ENCODE results near the gene SPC24. TPM values are rescaled to one million over a fixed set of nuclear protein-coding genes. Genes with fewer than 3 reads are reported as not detected.

Gene SPC24
- total and polyA plus RNA-seq, 2 of the 4 experiments (the other 2 are of a cell fraction): 12.2 to 97.5 TPM

DNA sequence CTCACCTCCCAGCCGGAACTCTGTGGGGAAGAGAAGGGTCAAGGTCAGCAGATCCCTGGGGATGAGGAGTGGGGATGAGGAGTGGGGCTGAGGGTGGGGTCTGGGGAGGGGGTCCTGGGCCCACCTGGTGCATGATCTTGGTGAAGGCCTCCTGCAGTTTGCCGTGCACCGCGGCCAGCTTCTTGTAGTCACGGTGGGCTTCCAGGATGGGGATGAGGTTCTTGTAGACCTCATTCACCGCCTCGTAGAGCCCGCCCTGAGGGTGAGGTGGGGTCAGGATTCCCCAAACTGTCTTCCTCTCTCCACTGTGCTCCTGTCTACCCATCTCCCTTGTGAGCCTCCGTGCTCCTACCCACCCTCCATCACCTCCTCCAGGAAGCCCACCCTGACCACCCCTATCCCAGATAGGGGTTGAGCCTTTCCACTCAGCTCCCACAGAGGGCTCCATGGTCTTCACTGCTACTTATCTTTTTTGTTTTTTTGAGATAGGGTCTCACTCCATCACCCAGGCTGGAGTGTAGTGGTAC is 48.6 kb upstream of the SPC24 start:
- H3K4me2 ChIP-seq (ENCODE audit: low read depth, low read length): no peak overlapping the region
- no peak overlapping the region for H4K5ac ChIP-seq (ENCODE audit: low read depth, low read length)
- intact Hi-C loops (cut with micrococcal nuclease): no loop called here
- H3K23ac ChIP-seq (ENCODE audit: low read depth, low read length): no peak overlapping the region
- CTCF ChIA-PET: interaction anchor here (0.6 to 1.2 kb wide), 4 partner anchors 40 to 589 kb away, joined by 4 to 6 read pairs (median 5); no protein-coding TSS in a partner anchor
- peaks cover 8 to 17% of the 10 kb centered on the region in 2 experiments; a peak in 3 of 4 replicates for H3K79me1 ChIP-seq (ENCODE audit: low read depth in 1 of 2, low read length in 2 of 2)
- H3K9ac ChIP-seq (ENCODE audit: low read depth, low read length): no peak overlapping the region
- 0% methylated on average over 1 of the region's 9 CpGs; no CpG with 5 or more reads in 1 of the 2 experiments for WGBS, 2 experiments (ENCODE audit: extremely low coverage in 2 of 2, insufficient read length in 1 of 2)
- no peak overlapping the region for H2BK120ac ChIP-seq (ENCODE audit: low read depth, low read length)
- no peak overlapping the region for H3K27ac ChIP-seq (ENCODE audit: insufficient read depth, low read length)
- peaks cover 10% of the 10 kb centered on the region; the same call in 1 of the 2 replicates for H3K36me3 ChIP-seq (ENCODE audit: control insufficient read depth, insufficient read depth, low read length)
- no peaks in the 10 kb centered on the region for H3K9me3 ChIP-seq (ENCODE audit: control insufficient read depth, insufficient read depth, low read length)
- peak overlapping the region; percentile 9; the same call in 1 of the 2 replicates for H3K4ac ChIP-seq (ENCODE audit: low read depth, low read length)
- H3K9me1 ChIP-seq (ENCODE audit: insufficient read depth, low read length): peaks cover 11% of the 10 kb centered on the region
- H2BK5ac ChIP-seq (ENCODE audit: low read depth, low read length, poor library complexity, severe bottlenecking): peak overlapping the region; percentile 7
- TF ChIP-seq CHD1 (IDR thresholded peaks at IDR 0.05; ENCODE audit: low read depth, low read length) (no peak), POLR2A (IDR thresholded peaks at IDR 0.05; ENCODE audit: low read depth, low read length) (no peak), CEBPB (IDR thresholded peaks at IDR 0.05; ENCODE audit: low read depth, low read length) (no peak), RCOR1 (IDR thresholded peaks at IDR 0.05; ENCODE audit: insufficient replicate concordance, low read length) (no peak), MAFK (IDR thresholded peaks at IDR 0.05; ENCODE audit: low read depth, low read length) (no peak), BHLHE40 (IDR thresholded peaks at IDR 0.05; ENCODE audit: low read depth, low read length) (no peak), RFX5 (IDR thresholded peaks at IDR 0.05; ENCODE audit: low read depth, low read length) (no peak), NFE2L2 (IDR thresholded peaks at IDR 0.05; ENCODE audit: low read depth, low read length) (no peak), RAD21 (IDR thresholded peaks at IDR 0.05; ENCODE audit: low read length) (no peak)
- TF ChIP-seq, protein P1, sequence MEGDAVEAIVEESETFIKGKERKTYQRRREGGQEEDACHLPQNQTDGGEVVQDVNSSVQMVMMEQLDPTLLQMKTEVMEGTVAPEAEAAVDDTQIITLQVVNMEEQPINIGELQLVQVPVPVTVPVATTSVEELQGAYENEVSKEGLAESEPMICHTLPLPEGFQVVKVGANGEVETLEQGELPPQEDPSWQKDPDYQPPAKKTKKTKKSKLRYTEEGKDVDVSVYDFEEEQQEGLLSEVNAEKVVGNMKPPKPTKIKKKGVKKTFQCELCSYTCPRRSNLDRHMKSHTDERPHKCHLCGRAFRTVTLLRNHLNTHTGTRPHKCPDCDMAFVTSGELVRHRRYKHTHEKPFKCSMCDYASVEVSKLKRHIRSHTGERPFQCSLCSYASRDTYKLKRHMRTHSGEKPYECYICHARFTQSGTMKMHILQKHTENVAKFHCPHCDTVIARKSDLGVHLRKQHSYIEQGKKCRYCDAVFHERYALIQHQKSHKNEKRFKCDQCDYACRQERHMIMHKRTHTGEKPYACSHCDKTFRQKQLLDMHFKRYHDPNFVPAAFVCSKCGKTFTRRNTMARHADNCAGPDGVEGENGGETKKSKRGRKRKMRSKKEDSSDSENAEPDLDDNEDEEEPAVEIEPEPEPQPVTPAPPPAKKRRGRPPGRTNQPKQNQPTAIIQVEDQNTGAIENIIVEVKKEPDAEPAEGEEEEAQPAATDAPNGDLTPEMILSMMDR (conservative IDR thresholded peaks at IDR 0.05; ENCODE audit: low read depth, low read length): no peak
- dilution Hi-C loops (cut with HindIII; ENCODE audit: low sequenced_read_pairs, unreplicated experiment): no loop called here
- H2AFZ ChIP-seq (replicated peaks; ENCODE audit: low read length, poor library complexity): peak overlapping the region; percentile 91
- ATAC-seq (ENCODE audit: low read depth) (no peak), DNase-seq (no peak)
- peak overlapping the region in 1 of 2 experiments; percentile 24; a peak in 2 of 4 replicates for H4K8ac ChIP-seq (ENCODE audit: low read depth in 2 of 2, low read length in 2 of 2)
- no peak overlapping the region for H3K14ac ChIP-seq (replicated peaks; ENCODE audit: low read depth, low read length)
- H3K18ac ChIP-seq (ENCODE audit: low read depth, low read length): no peak overlapping the region
- no peak overlapping the region; the same call in 2 of the 3 replicates for H2BK15ac ChIP-seq (ENCODE audit: low read depth, low read length)
- no peak overlapping the region for H3K4me3 ChIP-seq (ENCODE audit: insufficient read depth, low read depth, low read length)
- no peak overlapping the region for H3K56ac ChIP-seq (ENCODE audit: extremely low read depth, insufficient read depth, low read length)
- 0 out of 2 replicates have a peak, but pooled peaks cover under 1% of the 10 kb centered on the region for H4K20me1 ChIP-seq (ENCODE audit: insufficient read depth, low read length)
- no peak overlapping the region for H2BK20ac ChIP-seq (ENCODE audit: low read depth, low read length)
- peak overlapping the region; percentile 89 for H2AK5ac ChIP-seq (ENCODE audit: low read depth, low read length)
- H3K4me1 ChIP-seq (ENCODE audit: control insufficient read depth, insufficient read depth, low read length): peaks cover 13% of the 10 kb centered on the region
- BruUV-seq (replicated peaks): no TSS peak
- in situ Hi-C loops (cut with MboI; ENCODE audit: low sequenced_read_pairs): loop anchor here (5.0 to 10.0 kb wide), 3 partner anchors 72 to 267 kb away; no protein-coding TSS in a partner anchor
- no peaks in the 10 kb centered on the region for H3K27me3 ChIP-seq (ENCODE audit: control insufficient read depth, insufficient read depth, low read length)
- POLR2A ChIA-PET (ENCODE audit: unreplicated experiment): no interaction called here
- H2AK9ac ChIP-seq (replicated peaks; ENCODE audit: low read depth, low read length, poor library complexity): peak overlapping the region; percentile 88
- H4K91ac ChIP-seq (ENCODE audit: insufficient read depth, low read depth, low read length): peak overlapping the region; percentile 99; the same call in 1 of the 2 replicates
